ENCODE results near the gene FNIP2. TPM values are rescaled to one million over a fixed set of nuclear protein-coding genes. Genes with fewer than 3 reads are reported as not detected.
"Not testable (repeated sequence)": the region's sequence is repeated elsewhere in the genome, so short reads cannot be mapped to it uniquely, and the experiment has no call there.

FNIP2 gene
- total and polyA plus RNA-seq, 2 donors (not counting 1 experiment from before 2014, with no cell fraction given) = 16.9 to 36.8 TPM

- no peak overlapping the region for H2AFZ ChIP-seq (ENCODE audit: low read length)
- no peak overlapping the region for H3K9ac ChIP-seq (ENCODE audit: insufficient read depth, low read length)
- H3K36me3 ChIP-seq (ENCODE audit: control insufficient read depth, insufficient read depth, low read length) = no peaks in the 10 kb centered on the region
- no peak overlapping the region for H3K4me2 ChIP-seq (ENCODE audit: extremely low read depth, insufficient read depth, low read length)
- H3K27me3 ChIP-seq (ENCODE audit: control insufficient read depth, insufficient read depth, low read length) = no peaks in the 10 kb centered on the region
- H3K27ac ChIP-seq (ENCODE audit: insufficient read depth, low read length) = no peak overlapping the region
- no peak for TF ChIP-seq EZH2 (IDR thresholded peaks at IDR 0.05; ENCODE audit: low read length, missing control alignments)
- TF ChIP-seq CTCF (conservative IDR thresholded peaks at IDR 0.05 in 1 of 2, IDR thresholded peaks at IDR 0.05 in 1 of 2; ENCODE audit: low read depth in 1 of 2, low read length in 2 of 2) = no peak
- H3K9me3 ChIP-seq (ENCODE audit: control insufficient read depth, insufficient read depth, low read depth, low read length) = no peaks in the 10 kb centered on the region
- H3K4me1 ChIP-seq (ENCODE audit: control insufficient read depth, extremely low read depth, insufficient read depth, low read length) = peaks cover 2% of the 10 kb centered on the region
- no peaks in the 10 kb centered on the region for H4K20me1 ChIP-seq (ENCODE audit: control insufficient read depth, extremely low read depth, insufficient read depth, low read length)
- no peak overlapping the region for H3K4me3 ChIP-seq (replicated peaks in 1 of 4; ENCODE audit: control extremely low read depth in 1 of 4, insufficient read depth in 1 of 4, low read depth in 3 of 4, low read length in 4 of 4)
- peaks cover 17% of the 10 kb centered on the region for H3K79me2 ChIP-seq (ENCODE audit: control insufficient read depth, insufficient read depth, low read length)
- no peak for DNase-seq (ENCODE audit: low read depth in 2 of 2)
Measured at GRCh38 chr4:158789853-158790252, 21.0 kb downstream of the FNIP2 start.

DNA sequence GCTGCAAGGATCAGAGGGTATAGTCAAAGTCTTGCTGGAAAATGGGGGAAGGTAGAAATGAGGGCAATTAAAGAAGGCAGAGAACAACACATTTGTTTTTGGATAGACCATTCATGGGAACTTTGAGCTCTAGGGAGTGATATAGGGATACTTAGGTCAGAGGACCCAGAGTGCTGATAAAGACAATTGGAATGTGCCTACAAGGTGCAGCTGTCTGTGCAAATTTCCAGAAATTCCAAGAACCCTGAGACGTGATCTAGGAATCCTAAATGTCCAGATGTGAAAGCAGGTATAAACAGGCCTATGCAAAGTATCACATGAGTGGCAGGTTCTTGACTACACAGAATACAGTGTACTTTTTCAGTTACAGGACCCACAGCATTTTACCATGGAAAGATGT lies 24.2 kb downstream of the FNIP2 start:
- no peaks in the 10 kb centered on the region for H3K4me1 ChIP-seq (ENCODE audit: control insufficient read depth, extremely low read depth, insufficient read depth, low read length)
- no peak overlapping the region for H3K4me3 ChIP-seq (replicated peaks in 1 of 4; ENCODE audit: control extremely low read depth in 1 of 4, insufficient read depth in 1 of 4, low read depth in 3 of 4, low read length in 4 of 4)
- H3K27me3 ChIP-seq (ENCODE audit: control insufficient read depth, insufficient read depth, low read length) = no peaks in the 10 kb centered on the region
- no peaks in the 10 kb centered on the region for H3K9me3 ChIP-seq (ENCODE audit: control insufficient read depth, insufficient read depth, low read depth, low read length)
- no peak for DNase-seq (ENCODE audit: low read depth in 2 of 2)
- H3K36me3 ChIP-seq (ENCODE audit: control insufficient read depth, insufficient read depth, low read length) = no peaks in the 10 kb centered on the region
- no peak overlapping the region for H3K27ac ChIP-seq (ENCODE audit: insufficient read depth, low read length)
- H3K9ac ChIP-seq (ENCODE audit: insufficient read depth, low read length) = no peak overlapping the region
- H2AFZ ChIP-seq (ENCODE audit: low read length) = no peak overlapping the region
- no peaks in the 10 kb centered on the region for H4K20me1 ChIP-seq (ENCODE audit: control insufficient read depth, extremely low read depth, insufficient read depth, low read length)
- H3K4me2 ChIP-seq (ENCODE audit: extremely low read depth, insufficient read depth, low read length) = no peak overlapping the region
- TF ChIP-seq EZH2 (IDR thresholded peaks at IDR 0.05; ENCODE audit: low read length, missing control alignments) = no peak
- TF ChIP-seq CTCF (conservative IDR thresholded peaks at IDR 0.05 in 1 of 2, IDR thresholded peaks at IDR 0.05 in 1 of 2; ENCODE audit: low read depth in 1 of 2, low read length in 2 of 2) = no peak
- peaks cover 21% of the 10 kb centered on the region for H3K79me2 ChIP-seq (ENCODE audit: control insufficient read depth, insufficient read depth, low read length)

GRCh38 chr4:158793430-158793829 lies 24.6 kb downstream of the FNIP2 start:
- not testable (repeated sequence) for H3K27me3 ChIP-seq (ENCODE audit: control insufficient read depth, insufficient read depth, low read length); H3K27ac ChIP-seq (ENCODE audit: insufficient read depth, low read length); H2AFZ ChIP-seq (ENCODE audit: low read length); H3K36me3 ChIP-seq (ENCODE audit: control insufficient read depth, insufficient read depth, low read length); H3K4me2 ChIP-seq (ENCODE audit: extremely low read depth, insufficient read depth, low read length); H3K9me3 ChIP-seq (ENCODE audit: control insufficient read depth, insufficient read depth, low read depth, low read length); H3K9ac ChIP-seq (ENCODE audit: insufficient read depth, low read length); H3K4me1 ChIP-seq (ENCODE audit: control insufficient read depth, extremely low read depth, insufficient read depth, low read length); H3K4me3 ChIP-seq (replicated peaks in 1 of 4; ENCODE audit: control extremely low read depth in 1 of 4, insufficient read depth in 1 of 4, low read depth in 3 of 4, low read length in 4 of 4); DNase-seq (ENCODE audit: low read depth in 2 of 2); H4K20me1 ChIP-seq (ENCODE audit: control insufficient read depth, extremely low read depth, insufficient read depth, low read length)
- peaks cover 20% of the 10 kb centered on the region for H3K79me2 ChIP-seq (ENCODE audit: control insufficient read depth, insufficient read depth, low read length)
